ENCODE results near the gene ANKRD33B. TPM values are rescaled to one million over a fixed set of nuclear protein-coding genes. Genes with fewer than 3 reads are reported as not detected.

ANKRD33B gene
- total RNA-seq, 1 experiment from 2014 or later, result 1.2 TPM

GRCh38 chr5:10578293-10578665, 14.4 kb downstream of the ANKRD33B start:
- DNase-seq (ENCODE audit: low spot score), result no peak

DNA sequence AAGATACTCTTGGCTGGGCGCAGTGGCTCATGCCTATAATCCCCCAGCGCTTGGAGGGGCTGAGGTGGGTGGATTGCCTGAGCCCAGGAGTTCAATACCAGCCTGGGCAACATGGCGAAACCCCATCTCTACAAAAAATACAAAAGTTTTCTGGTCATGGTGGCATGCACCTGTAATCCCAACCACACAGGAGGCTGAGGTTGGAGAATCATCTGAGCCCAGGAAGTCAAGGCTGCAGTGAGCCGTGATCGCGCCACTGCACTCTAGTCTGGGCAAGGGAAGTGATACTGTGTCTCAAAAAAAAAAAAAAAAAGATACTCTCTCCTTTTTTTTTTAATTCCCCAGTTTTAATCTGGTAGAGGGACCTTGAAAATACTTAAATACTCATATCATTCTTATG, 15.0 kb downstream of the ANKRD33B start:
- no peak for DNase-seq (ENCODE audit: low spot score)

DNA sequence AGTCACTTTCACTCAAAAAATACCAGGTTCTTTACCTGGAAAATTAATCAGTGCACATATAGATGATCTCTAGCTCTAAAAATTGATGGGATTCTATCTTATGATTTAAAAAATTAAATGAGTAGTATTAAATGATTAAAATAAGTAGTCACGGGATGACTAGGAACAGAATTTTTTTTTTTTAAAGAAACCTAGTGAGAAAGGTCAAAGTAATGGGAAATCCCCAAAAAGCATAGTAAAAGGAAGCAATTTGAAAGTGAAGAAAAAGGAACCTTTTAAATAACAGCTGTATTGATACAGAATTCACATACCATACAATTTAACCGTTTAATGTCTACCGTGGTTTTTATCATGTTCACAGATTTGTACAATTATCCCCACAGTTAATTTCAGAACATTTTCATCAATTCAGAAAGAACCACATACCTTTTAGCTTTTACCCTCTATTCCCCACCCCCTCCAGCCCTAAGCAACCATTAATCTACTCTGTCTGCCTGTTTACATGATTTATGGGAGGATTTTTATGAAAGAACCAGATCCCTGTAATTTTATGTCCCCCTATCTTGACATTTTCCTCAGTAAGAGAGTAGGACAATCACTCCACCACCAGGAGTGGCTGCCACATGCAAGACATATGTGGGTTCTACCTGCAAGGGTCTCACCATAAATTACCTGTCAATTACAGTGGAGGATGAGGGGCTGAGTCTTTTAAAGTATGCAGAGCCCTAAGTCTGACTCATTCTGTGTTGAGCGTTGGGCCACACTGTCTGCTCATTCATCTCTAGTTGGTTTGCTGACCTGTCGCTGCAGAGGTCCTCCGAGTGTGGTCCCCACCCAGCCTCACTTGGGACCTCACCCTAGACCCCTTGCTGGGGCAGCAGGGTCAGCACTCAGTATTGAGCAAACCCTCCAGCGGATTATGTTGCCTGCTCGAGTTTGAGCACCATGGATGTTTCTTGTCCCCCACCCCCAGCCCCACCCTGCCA, 16.0 kb downstream of the ANKRD33B start:
- no peak for DNase-seq (ENCODE audit: low spot score)

DNA sequence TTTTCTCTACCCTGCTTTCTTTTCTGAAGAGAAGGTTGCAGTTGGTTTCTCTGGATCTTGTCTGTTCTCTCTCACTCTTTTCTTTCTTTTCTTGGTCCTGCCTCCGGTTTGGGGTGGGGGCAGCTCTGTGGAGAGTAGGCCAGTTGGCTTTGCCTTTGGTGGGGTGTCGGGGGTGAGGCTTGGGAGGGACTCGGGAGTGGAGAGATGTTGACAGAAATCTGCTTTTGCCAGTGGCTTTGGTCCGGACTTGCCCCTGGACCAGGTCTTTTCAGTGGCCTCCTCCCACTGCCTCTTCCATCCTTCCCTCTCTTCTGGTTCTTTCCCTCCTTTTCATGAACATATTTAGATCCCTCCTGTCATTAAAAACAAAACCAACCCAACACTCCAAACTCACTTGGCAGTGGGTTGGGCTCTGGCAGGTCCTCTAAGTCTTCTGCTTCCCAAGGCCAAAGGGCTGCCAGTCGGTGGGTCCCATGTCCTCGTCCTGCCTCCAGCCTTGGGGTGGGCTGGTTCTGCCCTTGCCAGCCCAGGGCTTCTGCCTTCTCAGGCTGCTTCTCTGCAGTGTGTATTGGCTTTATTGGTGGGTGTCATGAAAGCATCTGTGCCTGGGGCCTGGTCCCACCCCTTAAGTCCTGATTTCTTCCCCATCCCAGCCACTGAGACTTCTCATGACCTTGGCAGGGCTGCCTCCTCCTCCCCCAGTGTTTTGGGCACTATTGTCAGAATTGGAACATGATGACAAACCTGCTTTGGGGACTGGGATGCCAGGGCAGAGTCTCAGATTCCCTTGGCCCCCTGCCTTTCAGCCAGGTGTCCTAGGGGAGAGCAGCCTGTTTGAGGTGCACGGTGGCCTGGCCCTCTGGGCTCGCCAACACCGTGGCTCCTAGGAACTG, 16.9 kb downstream of the ANKRD33B start:
- no peak for DNase-seq (ENCODE audit: low spot score)

DNA sequence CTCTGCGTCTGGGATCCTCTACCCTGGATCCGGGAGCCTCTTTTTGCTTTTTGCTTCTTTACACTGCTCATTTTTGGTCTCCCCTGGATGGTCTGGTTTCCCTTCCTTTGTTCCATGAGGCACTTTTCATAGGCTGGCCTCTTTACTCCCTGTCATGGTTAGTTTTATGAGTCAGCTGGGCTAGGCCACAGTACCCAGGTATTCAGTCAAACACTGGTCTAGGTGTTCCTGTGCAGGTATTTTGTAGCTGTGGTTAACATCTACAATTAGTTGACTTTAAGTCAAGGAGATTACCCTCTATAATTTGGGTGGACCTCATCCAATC, 17.5 kb downstream of the ANKRD33B start:
- no peak for DNase-seq (ENCODE audit: low spot score)

GRCh38 chr5:10581867-10582511, 18.1 kb downstream of the ANKRD33B start:
- DNase-seq (ENCODE audit: low spot score), result no peak

- no peak for DNase-seq (ENCODE audit: low spot score)
Observed at GRCh38 chr5:10582512-10582897, 18.6 kb downstream of the ANKRD33B start.

- no peak for DNase-seq (ENCODE audit: low spot score)
Observed at GRCh38 chr5:10583663-10584572, 20.0 kb downstream of the ANKRD33B start.

DNA sequence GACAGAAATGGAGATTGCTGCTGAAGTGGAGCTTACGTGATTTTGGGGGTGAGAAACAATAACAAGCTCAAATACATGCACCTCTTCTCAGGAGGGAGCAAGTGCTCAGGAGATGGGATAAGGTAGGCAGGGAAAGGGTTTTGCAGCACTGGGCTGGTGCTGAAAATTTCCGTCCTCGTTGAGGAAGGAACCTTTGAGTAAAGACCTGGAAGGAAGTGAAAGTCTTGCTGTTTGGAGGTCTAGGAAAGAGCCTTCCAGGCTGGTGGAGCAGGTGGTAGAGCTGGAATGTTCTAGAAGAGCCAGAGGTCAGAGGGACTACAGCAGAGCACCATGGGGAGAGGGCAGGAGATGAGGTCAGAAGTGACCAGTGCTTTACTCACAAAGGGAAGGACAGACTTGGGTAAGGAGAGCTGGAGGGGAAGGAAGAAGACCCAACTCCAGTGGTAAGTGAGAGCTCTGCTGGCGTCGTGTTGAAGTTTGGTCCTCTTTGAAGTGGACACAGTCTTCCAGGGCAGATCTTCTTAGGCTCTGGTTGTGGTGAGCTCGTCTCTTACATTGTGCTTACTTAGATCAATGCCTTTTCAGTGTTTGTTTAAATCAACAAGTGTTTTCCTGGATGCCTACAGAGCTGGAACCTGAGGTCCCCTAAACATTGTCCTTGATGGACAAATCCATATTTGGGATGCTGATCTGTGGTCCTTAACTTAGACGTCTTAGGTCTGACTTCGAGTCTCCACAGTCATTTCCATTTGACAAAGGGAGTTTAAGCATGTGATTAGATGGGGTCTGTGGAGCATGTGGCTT, 21.0 kb downstream of the ANKRD33B start:
- no peak for DNase-seq (ENCODE audit: low spot score)

DNA sequence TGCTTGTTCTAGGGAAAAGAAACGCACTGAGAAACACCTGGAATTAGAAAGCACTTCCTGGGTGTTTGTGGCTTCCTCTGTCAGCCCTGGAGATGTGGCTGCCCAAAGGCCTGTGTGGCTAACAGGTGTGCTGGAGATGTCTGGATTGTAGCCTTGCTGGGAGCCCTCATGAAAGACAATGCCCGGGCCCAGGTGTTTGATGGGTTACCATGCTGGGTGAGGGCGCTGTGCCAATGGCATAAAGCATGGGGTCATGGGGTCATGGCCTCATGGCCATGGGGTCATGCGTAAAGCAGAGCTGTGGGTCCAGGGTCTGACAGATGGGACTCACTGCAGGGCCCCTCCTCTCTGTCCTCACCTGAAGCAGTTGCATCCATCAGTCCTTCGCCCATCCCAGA, 21.6 kb downstream of the ANKRD33B start:
- no peak for DNase-seq (ENCODE audit: low spot score)

- DNase-seq (ENCODE audit: low spot score), result no peak
Observed at GRCh38 chr5:10586008-10586407, 22.1 kb downstream of the ANKRD33B start.

- DNase-seq (ENCODE audit: low spot score), result no peak
Observed at GRCh38 chr5:10586555-10586954, 22.7 kb downstream of the ANKRD33B start.

GRCh38 chr5:10588109-10588775, 24.4 kb downstream of the ANKRD33B start:
- DNase-seq (ENCODE audit: low spot score), result no peak

DNA sequence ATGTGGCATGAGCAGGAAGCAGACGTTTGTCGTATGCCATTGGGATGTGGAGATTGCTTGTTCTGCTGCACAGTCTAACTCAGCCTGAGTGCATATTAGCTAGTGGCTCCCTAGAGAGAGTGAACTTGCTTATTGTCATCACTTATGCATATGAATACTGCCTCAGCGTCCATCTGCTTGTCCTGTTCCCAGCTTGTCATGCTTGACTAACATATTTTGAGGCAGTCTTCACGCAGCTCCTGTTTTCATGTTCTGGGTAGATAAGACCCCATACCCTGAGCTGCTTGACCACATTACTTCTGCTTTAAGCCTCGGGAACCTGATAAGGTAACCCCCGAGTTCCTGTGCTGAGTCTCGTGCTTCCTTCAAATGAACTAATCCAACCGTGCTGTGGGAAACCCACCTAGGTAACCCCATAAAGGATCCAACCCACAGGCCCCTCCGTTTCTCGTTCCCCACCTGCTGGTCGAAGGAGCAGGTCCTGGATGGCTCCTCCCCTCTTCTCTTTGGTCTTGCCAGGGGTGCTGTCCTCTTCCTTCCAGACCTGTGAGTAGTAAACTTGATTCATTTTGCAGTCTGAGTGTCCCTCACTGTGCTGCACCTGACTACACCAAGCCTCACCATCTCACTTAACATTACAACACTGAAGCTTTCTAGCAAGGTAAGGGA, 25.0 kb downstream of the ANKRD33B start:
- no peak for DNase-seq (ENCODE audit: low spot score)

DNA sequence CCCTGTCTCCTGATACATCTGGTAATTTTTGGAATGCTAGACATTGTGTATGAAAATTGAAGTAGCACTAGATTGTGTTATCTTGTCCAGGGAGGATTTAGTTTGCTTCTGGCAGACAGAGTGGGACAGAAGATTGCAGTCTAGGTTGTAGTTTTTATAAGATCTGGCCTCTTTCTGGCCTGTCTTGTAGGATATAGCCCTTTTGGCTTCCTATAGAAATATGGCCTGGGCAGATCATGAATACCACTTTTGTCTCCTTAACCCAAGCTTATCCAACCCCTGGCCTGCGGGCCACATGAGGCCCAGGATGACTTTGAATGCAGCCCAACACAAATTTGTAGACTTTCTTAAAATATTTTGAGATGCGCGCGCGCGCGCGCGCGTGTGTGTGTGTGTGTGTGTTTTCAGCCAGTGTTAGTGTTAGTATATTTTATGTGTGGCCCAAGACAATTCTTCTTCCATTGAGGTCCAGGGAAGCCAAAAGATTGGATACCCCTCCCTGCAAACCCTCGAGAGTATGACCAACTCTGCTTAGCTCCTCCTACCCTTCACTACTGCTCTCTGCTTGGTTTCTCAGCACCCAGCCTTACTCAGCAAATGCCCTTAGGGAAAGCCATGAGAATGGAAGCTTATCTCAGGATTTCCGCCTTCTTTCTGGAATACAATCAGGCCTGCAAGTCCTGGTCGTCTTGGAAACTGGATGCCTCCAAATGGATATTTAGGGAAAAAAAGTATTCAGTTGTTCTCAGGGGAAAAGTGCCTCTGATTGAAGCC, 26.5 kb downstream of the ANKRD33B start:
- DNase-seq (ENCODE audit: low spot score), result peak; percentile 82

- DNase-seq (ENCODE audit: low spot score), result no peak
Observed at GRCh38 chr5:10591159-10591558, 27.3 kb downstream of the ANKRD33B start.

GRCh38 chr5:10591966-10592365, 28.1 kb downstream of the ANKRD33B start:
- no peak for DNase-seq (ENCODE audit: low spot score)

GRCh38 chr5:10592601-10593000, 28.7 kb downstream of the ANKRD33B start:
- no peak for DNase-seq (ENCODE audit: low spot score)

Data from A172 (cell line).